GM10248 (cell line): ENCODE results near the gene RUNX2.
A peak's percentile ranks its signal among the peaks of the same experiment; 100 is the strongest.

Experiments used
- CTCF ChIA-PET: fragments of 300-600 bp; sonication (Branson Sonifier 250); formaldehyde crosslinking; extraction: SDS; loops from one replicate; lab custom pipeline; 2021; ENCODE audit warnings: antibody characterized with exemption; lab: Yijun Ruan, JAX
- POLR2A ChIA-PET: fragments of 350-650 bp; sonication (Branson Sonifier 250); formaldehyde crosslinking; extraction: SDS; loops from one replicate; lab custom pipeline; 2020; ENCODE audit warnings: antibody characterized with exemption; lab: Yijun Ruan, JAX
- DNase-seq: peaks from one replicate; pipeline ENCODE4 v3.0.0; 2012; ENCODE audit errors: extremely low spot score
- CTCF ChIP-seq: IDR thresholded peaks from 2 replicates; pipeline ENCODE4 v1.5.1; 2012; ENCODE audit warnings: mild to moderate bottlenecking, low read depth; ENCODE audit errors: extremely low read depth, missing control alignments, control extremely low read depth

RUNX2 gene

GRCh38 chr6:45415788-45416518 is 87.8 kb downstream of the RUNX2 start:
- CTCF ChIA-PET, result interaction anchor here (2.1 kb wide), 1 partner anchor 9 kb away, joined by 4 read pairs; no protein-coding TSS in a partner anchor

GRCh38 chr6:45416700-45417099 is 88.6 kb downstream of the RUNX2 start:
- no peak for TF ChIP-seq CTCF
- POLR2A ChIA-PET, result no interaction called here
- CTCF ChIA-PET, result interaction anchor here (0.8 to 2.1 kb wide), 5 partner anchors 10 to 941 kb away, joined by 3 to 4 read pairs (median 4); no protein-coding TSS in a partner anchor
- no peak for DNase-seq

More at GRCh38 chr6:45415788-45416518, 87.8 kb downstream of the RUNX2 start:
- POLR2A ChIA-PET, result no interaction called here
- DNase-seq, result no peak
- no peak for TF ChIP-seq CTCF

- ChIA-PET CTCF (interaction anchor here (0.8 to 4.6 kb wide), 7 partner anchors 21 to 942 kb away, joined by 3 to 26 read pairs (median 3); no protein-coding TSS in a partner anchor), POLR2A (no interaction called here)
- no peak for TF ChIP-seq CTCF
- DNase-seq, result no peak
Observed at GRCh38 chr6:45417436-45417835, 89.3 kb downstream of the RUNX2 start.

GRCh38 chr6:45419571-45420082 is 91.5 kb downstream of the RUNX2 start:
- ChIA-PET CTCF (interaction anchor here (0.8 to 4.6 kb wide), 6 partner anchors 24 to 789 kb away, joined by 3 to 26 read pairs (median 3); no protein-coding TSS in a partner anchor), POLR2A (no interaction called here)
- TF ChIP-seq CTCF, result peak; percentile 41
- DNase-seq, result peak; percentile 39

- CTCF ChIA-PET, result interaction anchor here (0.8 to 4.6 kb wide), 6 partner anchors 25 to 790 kb away, joined by 3 to 26 read pairs (median 3); no protein-coding TSS in a partner anchor
- POLR2A ChIA-PET, result no interaction called here
- DNase-seq, result peak; percentile 10
Observed at GRCh38 chr6:45420083-45420908, 92.2 kb downstream of the RUNX2 start.

More at GRCh38 chr6:45420083-45420908, 92.2 kb downstream of the RUNX2 start:
- no peak for TF ChIP-seq CTCF
